Measurements from ENCODE around the gene TRIM16.

GRCh38 chr17:15663691-15664090 lies 20.4 kb downstream of the TRIM16 start:
- TF ChIP-seq EZH2 (IDR thresholded peaks at IDR 0.05; ENCODE audit: insufficient read depth, poor library complexity, severe bottlenecking): no peak
- TF ChIP-seq EZH2phosphoT487 (IDR thresholded peaks at IDR 0.05; ENCODE audit: insufficient read depth, low read depth): no peak
